Measurements from ENCODE around the gene RNF223. TPM values are rescaled to one million over a fixed set of nuclear protein-coding genes. Genes with fewer than 3 reads are reported as not detected.

The RNF223 gene
- total RNA-seq, 1 experiment from 2014 or later: not detected

DNA sequence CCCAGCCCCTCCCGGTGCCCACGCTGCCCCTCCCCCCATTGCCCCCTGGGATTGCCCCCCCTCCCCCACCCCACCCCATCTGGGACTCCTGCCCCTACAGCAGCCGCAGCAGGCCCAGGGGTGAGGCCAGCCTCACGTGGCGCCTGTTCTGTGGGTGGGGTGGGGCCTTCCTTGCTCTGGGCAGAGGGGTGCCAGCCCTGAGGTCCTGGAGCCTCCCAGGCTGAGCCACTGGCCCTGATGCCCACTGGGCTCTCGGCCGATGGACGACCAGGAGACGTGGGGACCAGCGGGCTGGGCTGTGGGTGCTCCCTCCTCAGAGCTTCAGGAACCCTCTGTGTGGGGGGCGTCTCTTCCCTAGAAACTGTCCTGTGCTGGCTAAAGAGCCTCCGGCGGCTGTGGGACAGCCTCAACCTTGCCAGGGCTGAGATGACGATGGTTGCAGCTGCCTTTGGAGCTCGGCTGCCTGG is 47.5 kb upstream of the RNF223 start:
- Histone ChIP-seq H2BK5ac (ENCODE audit: insufficient read length, low read length) (no peak overlapping the region), H3K14ac (ENCODE audit: insufficient read depth, low read length) (no peak overlapping the region), H2BK15ac (ENCODE audit: low read depth, low read length) (no peak overlapping the region), H3K27me3 (ENCODE audit: insufficient read depth, low read length) (peaks cover 3% of the 10 kb centered on the region; the same call in 1 of the 2 replicates), H2BK120ac (ENCODE audit: low read depth, low read length, poor library complexity, severe bottlenecking) (no peak overlapping the region), H3K4me2 (ENCODE audit: insufficient read depth, insufficient read length, low read length) (no peak overlapping the region), H3K23me2 (ENCODE audit: insufficient read length, low read depth, low read length, poor library complexity, severe bottlenecking) (peaks cover 2% of the 10 kb centered on the region), H3K23ac (ENCODE audit: insufficient read length, low read depth, low read length) (no peak overlapping the region), H2BK20ac (ENCODE audit: low read depth, low read length, poor library complexity, severe bottlenecking) (no peak overlapping the region), H3K4me1 (ENCODE audit: insufficient read depth, low read length) (no peaks in the 10 kb centered on the region), H2BK12ac (ENCODE audit: insufficient read length, low read depth, low read length) (no peak overlapping the region), H4K5ac (ENCODE audit: insufficient read length, low read depth, low read length) (no peak overlapping the region), H4K91ac (ENCODE audit: insufficient read length, low read depth, low read length) (no peak overlapping the region), H3K79me2 (ENCODE audit: insufficient read depth, low read length) (no peaks in the 10 kb centered on the region), H3K9me3 (ENCODE audit: control insufficient read depth, low read depth, low read length) (no peaks in the 10 kb centered on the region), H3K27ac (ENCODE audit: insufficient read length, low read depth, low read length) (no peak overlapping the region), H3K9ac (ENCODE audit: extremely low read depth, insufficient read length, low read length) (no peak overlapping the region), H3K4ac (ENCODE audit: low read depth, low read length) (no peak overlapping the region), H4K20me1 (ENCODE audit: control insufficient read depth, insufficient read depth, insufficient read length) (no peaks in the 10 kb centered on the region), H3K56ac (ENCODE audit: insufficient read length, low read depth, low read length) (no peak overlapping the region), H3K79me1 (ENCODE audit: insufficient read depth, low read depth, low read length, poor library complexity, severe bottlenecking) (no peaks in the 10 kb centered on the region), H3T11ph (ENCODE audit: low read length) (no peak overlapping the region), H2AFZ (ENCODE audit: low read length) (no peak overlapping the region), H3K18ac (ENCODE audit: insufficient read length, low read depth, low read length) (no peak overlapping the region), H2AK5ac (ENCODE audit: insufficient read length, low read length) (no peak overlapping the region), H4K8ac (replicated peaks; ENCODE audit: insufficient read length, low read depth, low read length) (no peak overlapping the region)
- Mint-ChIP-seq H3K4me3 (no peak overlapping the region), H3K27me3 (ENCODE audit: low read depth) (peaks cover 51% of the 10 kb centered on the region), H3K9me3 (peaks cover 8 to 9% of the 10 kb centered on the region in 2 experiments; a peak in 4 of 5 replicates), H3K27ac (no peak overlapping the region), H3K36me3 (ENCODE audit: insufficient read depth in 1 of 3, low read depth in 3 of 3) (peaks cover 0 to 7% (median 0%) of the 10 kb centered on the region in 3 experiments; a peak in 2 of 7 replicates), H3K4me1 (peaks cover 0 to 2% of the 10 kb centered on the region in 2 experiments; a peak in 2 of 4 replicates)
- no CpG with 5 or more reads among the region's 15 CpGs for WGBS (ENCODE audit: extremely low coverage, insufficient read length, low lambda C conversion rate)
- DNase-seq: no peak
- no peak for TF ChIP-seq CTCF (conservative IDR thresholded peaks at IDR 0.05)
